ENCODE data around the gene NEDD9. TPM values are rescaled to one million over a fixed set of nuclear protein-coding genes. Genes with fewer than 3 reads are reported as not detected.

The NEDD9 gene
- total and polyA plus RNA-seq, 2 of the 13 experiments (the other 11 are each of a cell fraction or from before 2014, with no cell fraction given) = 27.1 to 389 TPM

DNA sequence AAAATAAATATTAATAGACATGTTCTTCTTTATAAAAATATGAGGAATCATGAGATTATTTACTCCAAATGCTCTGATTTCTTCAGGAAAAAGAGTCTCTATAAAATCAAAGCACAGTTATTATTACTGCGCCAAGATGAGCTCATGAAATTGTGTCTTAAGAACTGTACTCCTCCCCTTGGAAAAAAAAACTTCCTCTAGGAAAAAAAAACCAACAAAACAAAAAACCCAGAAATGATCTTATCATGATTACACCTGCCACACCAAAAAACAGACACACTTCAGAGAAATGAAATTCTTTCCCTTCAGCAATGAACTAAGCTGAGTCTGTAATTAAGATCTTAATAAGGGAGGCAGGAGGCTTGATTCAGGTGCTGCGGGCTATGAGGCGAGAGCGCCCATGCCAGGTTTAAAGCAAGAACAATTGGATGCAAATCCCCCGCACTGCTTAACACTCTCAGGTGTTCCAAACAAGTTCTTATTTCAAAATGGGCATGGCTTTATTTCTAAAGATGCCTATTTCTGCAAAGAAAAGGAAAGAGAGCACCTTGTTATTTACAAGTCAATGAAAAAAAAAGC, 9.1 kb downstream of the NEDD9 start:
- TF ChIP-seq RBM22 (optimal IDR thresholded peaks at IDR 0.05; ENCODE audit: low read length) (peak; percentile 4), RBFOX2 (IDR thresholded peaks at IDR 0.05; ENCODE audit: low read depth, low read length) (peak; percentile 33; the same call in 1 of the 2 replicates), SOX5 (CRISPR knock-in tag; IDR thresholded peaks at IDR 0.05; ENCODE audit: borderline replicate concordance) (0 out of 2 replicates have a peak, but pooled peaks have one; percentile 6), IRX3 (CRISPR knock-in tag; IDR thresholded peaks at IDR 0.05; ENCODE audit: borderline replicate concordance, low read depth) (no peak), HNF4G (IDR thresholded peaks at IDR 0.05; ENCODE audit: borderline replicate concordance, low read depth, low read length) (no peak), HNF4G (CRISPR knock-in tag; IDR thresholded peaks at IDR 0.05; ENCODE audit: borderline replicate concordance, low read depth) (no peak), POLR2G (IDR thresholded peaks at IDR 0.05; ENCODE audit: low read depth, low read length) (0 out of 2 replicates have a peak, but pooled peaks have one; percentile 20), POLR2AphosphoS5 (IDR thresholded peaks at IDR 0.05; ENCODE audit: low read depth, low read length) (peak; percentile 26; the same call in 1 of the 2 replicates)
- ATAC-seq = no peak
- no peaks in the 10 kb centered on the region for H3K27me3 ChIP-seq (ENCODE audit: control insufficient read depth in 1 of 2, insufficient read depth in 2 of 2, low read length in 2 of 2)
- H4K20me1 ChIP-seq (ENCODE audit: insufficient read depth, low read length) = peaks cover 97% of the 10 kb centered on the region
- peaks cover 20 to 66% of the 10 kb centered on the region in 2 experiments for H3K36me3 ChIP-seq (replicated peaks in 1 of 2; ENCODE audit: control insufficient read depth in 1 of 2, insufficient read depth in 2 of 2, low read length in 2 of 2)
- H3K27ac ChIP-seq (ENCODE audit: extremely low read length, insufficient read depth, low read length) = peak overlapping the region; percentile 31
- peaks cover 100% of the 10 kb centered on the region for H3K4me1 ChIP-seq (ENCODE audit: insufficient read depth, low read length)
- no TSS peak for BruUV-seq (replicated peaks)
- in situ Hi-C loops (cut with HindIII; ENCODE audit: extremely low pct_ligation_motif_present, low pct_unique_long_range_greater_than_20kb) (no loop called here), intact Hi-C loops (cut with micrococcal nuclease; ENCODE audit: unreplicated experiment) (no loop called here)
- peaks cover 98% of the 10 kb centered on the region for H3K79me2 ChIP-seq (ENCODE audit: insufficient read depth, low read length)
- POLR2A ChIA-PET = interaction anchor here (1.0 to 7.7 kb wide), 3 partner anchors 9 to 35 kb away, joined by 4 to 106 read pairs (median 4); partner anchors contain the start of gene NEDD9
- H3K9me3 ChIP-seq (ENCODE audit: low read length) = no peaks in the 10 kb centered on the region
- FAIRE-seq = no peak
- H3K9ac ChIP-seq (ENCODE audit: insufficient read depth, low read depth, low read length) = peak overlapping the region; percentile 49; the same call in 1 of the 2 replicates
- H3K4me2 ChIP-seq (ENCODE audit: low read depth, low read length) = peak overlapping the region; percentile 79
- peak overlapping the region; percentile 6 to 49 (median 15) for H3K4me3 ChIP-seq (replicated peaks in 1 of 3; ENCODE audit: insufficient read depth in 1 of 3, low read depth in 2 of 3, low read length in 3 of 3)
- DNase-seq (ENCODE audit: low spot score) = no peak
- WGBS (ENCODE audit: low lambda C conversion rate) = 91% methylated on average over 5 of the region's 5 CpGs
- no peak overlapping the region for H2AFZ ChIP-seq (ENCODE audit: low read length)
- CTCF ChIA-PET (ENCODE audit: low intra/inter-chr PET ratio, low total read pairs) = no interaction called here

Data from HepG2 (cell line).